Measurements from ENCODE around the gene EMC1.
"Not testable (repeated sequence)": the region's sequence is repeated elsewhere in the genome, so short reads cannot be mapped to it uniquely, and the experiment has no call there.

Gene EMC1

DNA sequence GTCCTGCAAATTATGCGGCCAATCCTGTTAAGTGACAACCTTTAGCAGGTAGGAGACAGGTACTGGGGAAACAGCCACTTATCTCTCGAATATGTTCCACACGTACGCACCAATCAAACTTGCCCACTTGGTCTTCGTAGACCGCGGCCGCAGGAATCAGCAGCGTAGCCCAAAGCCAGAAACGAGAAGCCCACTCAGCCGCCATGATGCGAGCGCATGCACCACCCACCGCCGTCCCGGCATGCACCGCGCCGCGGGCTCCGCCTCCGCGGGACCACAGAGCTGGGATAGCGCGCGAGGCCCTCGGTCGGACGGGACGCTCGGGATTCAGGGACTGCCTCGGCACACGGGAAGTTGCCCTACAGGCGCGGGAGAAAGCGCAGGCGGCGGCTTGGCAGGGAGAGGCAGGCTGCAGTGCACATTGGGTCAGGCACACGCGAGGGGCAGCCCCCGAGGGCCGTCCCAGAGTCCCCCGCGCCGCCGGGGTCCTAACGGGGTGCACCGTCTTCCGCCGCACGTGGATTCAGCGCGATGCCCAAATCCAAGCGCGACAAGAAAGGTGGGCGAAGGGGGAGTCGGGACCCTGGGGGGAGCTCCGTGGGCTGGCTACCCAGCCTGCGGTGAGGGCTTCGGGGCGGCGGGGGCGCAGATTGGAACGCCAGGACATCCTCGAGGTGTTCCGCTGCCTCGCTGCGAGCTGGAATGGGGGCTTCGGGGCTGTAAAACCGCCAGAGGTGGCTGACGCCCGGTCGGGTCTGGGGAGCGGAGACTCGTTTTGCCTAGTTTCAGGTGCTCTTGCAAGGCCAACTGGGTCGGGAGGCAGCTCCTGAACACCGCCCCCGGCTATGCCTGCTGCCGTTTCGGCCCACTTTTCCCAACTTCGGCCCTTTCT, at the start of gene EMC1, which contains the start of gene MRTO4:
Gene EMC1, minus strand, starts transcription at position 220 of the 892 bp plus-strand sequence. Its CDS starts 15 bp downstream, at position 205.
Gene MRTO4, plus strand, starts transcription at position 501 of the 892 bp plus-strand sequence. Its CDS starts 31 bp downstream, at position 532.
- H3K36me3 ChIP-seq (ENCODE audit: insufficient read depth, low read length) = peaks cover 29% of the 10 kb centered on the region
- H3K9me3 ChIP-seq (ENCODE audit: low read depth, low read length) = no peaks in the 10 kb centered on the region
- H3K4me3 ChIP-seq = peak within 1 kb of the TSS; percentile 95
- DNase-seq (ENCODE audit: low read depth, low spot score) = peak; percentile 14
- H3K9ac ChIP-seq (ENCODE audit: insufficient read length) = peak within 1 kb of the TSS; percentile 98
- peak; percentile 95 for TF ChIP-seq POLR2AphosphoS5 (IDR thresholded peaks at IDR 0.05; ENCODE audit: borderline replicate concordance, low read depth, low read length)
- TF ChIP-seq FOXP2 (optimal IDR thresholded peaks at IDR 0.05; ENCODE audit: control extremely low read depth, extremely low read length, insufficient read depth) = peak; percentile 81
- TF ChIP-seq EZH2 (IDR thresholded peaks at IDR 0.05) = no peak
- peak within 1 kb of the TSS; percentile 96 for H3K27ac ChIP-seq

GRCh38 chr1:19300211-19300610, 48.9 kb upstream of the EMC1 start:
- Histone ChIP-seq H3K9ac (ENCODE audit: insufficient read length) (no peak overlapping the region), H3K27ac (no peak overlapping the region), H3K9me3 (ENCODE audit: low read depth, low read length) (no peaks in the 10 kb centered on the region), H3K36me3 (ENCODE audit: insufficient read depth, low read length) (peaks cover 35% of the 10 kb centered on the region), H3K4me3 (no peak overlapping the region)
- no peak for DNase-seq (ENCODE audit: low read depth, low spot score)
- TF ChIP-seq POLR2AphosphoS5 (IDR thresholded peaks at IDR 0.05; ENCODE audit: borderline replicate concordance, low read depth, low read length) = no peak; the same call in 1 of the 2 replicates
- no peak for TF ChIP-seq EZH2 (IDR thresholded peaks at IDR 0.05)
- no peak for TF ChIP-seq FOXP2 (optimal IDR thresholded peaks at IDR 0.05; ENCODE audit: control extremely low read depth, extremely low read length, insufficient read depth)

DNA sequence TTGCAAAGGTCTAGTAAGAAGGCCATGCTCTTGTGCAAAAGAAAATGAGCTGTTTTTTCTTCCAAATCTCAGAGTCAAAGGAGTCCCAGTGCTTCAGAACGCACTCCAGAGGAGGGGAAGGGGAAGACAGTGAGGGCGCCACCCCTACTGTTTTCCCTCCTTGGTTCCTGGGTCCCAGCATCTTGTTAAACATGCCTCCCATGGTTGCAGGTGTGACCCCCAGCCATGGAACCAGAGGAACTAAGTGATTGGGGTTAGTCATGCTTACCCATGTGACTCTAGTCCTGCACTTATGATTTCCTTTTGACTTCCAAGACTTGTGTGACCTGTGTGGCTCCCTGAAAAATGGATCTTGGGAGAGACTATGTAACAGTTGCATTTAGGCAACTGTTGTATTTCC, 43.3 kb upstream of the EMC1 start:
- Histone ChIP-seq H3K9ac (ENCODE audit: insufficient read length) (no peak overlapping the region), H3K36me3 (ENCODE audit: insufficient read depth, low read length) (peaks cover 11% of the 10 kb centered on the region), H3K9me3 (ENCODE audit: low read depth, low read length) (no peaks in the 10 kb centered on the region), H3K27ac (no peak overlapping the region), H3K4me3 (no peak overlapping the region)
- no peak for DNase-seq (ENCODE audit: low read depth, low spot score)
- TF ChIP-seq EZH2 (IDR thresholded peaks at IDR 0.05) (no peak), FOXP2 (optimal IDR thresholded peaks at IDR 0.05; ENCODE audit: control extremely low read depth, extremely low read length, insufficient read depth) (no peak), POLR2AphosphoS5 (IDR thresholded peaks at IDR 0.05; ENCODE audit: borderline replicate concordance, low read depth, low read length) (no peak)

DNA sequence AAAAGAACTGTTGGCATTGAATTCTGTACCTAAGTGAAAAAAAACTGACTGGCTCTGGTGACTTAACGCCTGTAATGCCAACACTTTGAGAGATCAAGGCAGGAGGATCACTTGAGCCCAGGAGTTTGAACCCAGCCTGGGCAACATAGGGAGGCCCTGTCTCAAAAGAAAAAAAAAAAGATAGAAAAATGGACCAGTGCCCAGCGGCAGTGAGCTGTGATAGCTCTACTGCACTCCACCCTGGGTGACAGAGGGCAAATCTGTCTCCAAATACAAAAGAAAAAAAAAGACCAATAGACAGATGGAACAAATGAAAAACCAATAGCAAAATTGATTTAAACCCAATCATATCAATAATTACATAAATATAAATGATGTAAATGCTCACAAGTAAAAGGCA, 37.9 kb upstream of the EMC1 start:
- no peaks in the 10 kb centered on the region; the same call in 1 of the 2 replicates for H3K36me3 ChIP-seq (ENCODE audit: insufficient read depth, low read length)
- H3K9ac ChIP-seq (ENCODE audit: insufficient read length) = no peak overlapping the region
- no peaks in the 10 kb centered on the region for H3K9me3 ChIP-seq (ENCODE audit: low read depth, low read length)
- H3K27ac ChIP-seq = no peak overlapping the region
- TF ChIP-seq EZH2 (IDR thresholded peaks at IDR 0.05) (no peak), FOXP2 (optimal IDR thresholded peaks at IDR 0.05; ENCODE audit: control extremely low read depth, extremely low read length, insufficient read depth) (no peak), POLR2AphosphoS5 (IDR thresholded peaks at IDR 0.05; ENCODE audit: borderline replicate concordance, low read depth, low read length) (no peak)
- H3K4me3 ChIP-seq = no peak overlapping the region
- no peak for DNase-seq (ENCODE audit: low read depth, low spot score)

DNA sequence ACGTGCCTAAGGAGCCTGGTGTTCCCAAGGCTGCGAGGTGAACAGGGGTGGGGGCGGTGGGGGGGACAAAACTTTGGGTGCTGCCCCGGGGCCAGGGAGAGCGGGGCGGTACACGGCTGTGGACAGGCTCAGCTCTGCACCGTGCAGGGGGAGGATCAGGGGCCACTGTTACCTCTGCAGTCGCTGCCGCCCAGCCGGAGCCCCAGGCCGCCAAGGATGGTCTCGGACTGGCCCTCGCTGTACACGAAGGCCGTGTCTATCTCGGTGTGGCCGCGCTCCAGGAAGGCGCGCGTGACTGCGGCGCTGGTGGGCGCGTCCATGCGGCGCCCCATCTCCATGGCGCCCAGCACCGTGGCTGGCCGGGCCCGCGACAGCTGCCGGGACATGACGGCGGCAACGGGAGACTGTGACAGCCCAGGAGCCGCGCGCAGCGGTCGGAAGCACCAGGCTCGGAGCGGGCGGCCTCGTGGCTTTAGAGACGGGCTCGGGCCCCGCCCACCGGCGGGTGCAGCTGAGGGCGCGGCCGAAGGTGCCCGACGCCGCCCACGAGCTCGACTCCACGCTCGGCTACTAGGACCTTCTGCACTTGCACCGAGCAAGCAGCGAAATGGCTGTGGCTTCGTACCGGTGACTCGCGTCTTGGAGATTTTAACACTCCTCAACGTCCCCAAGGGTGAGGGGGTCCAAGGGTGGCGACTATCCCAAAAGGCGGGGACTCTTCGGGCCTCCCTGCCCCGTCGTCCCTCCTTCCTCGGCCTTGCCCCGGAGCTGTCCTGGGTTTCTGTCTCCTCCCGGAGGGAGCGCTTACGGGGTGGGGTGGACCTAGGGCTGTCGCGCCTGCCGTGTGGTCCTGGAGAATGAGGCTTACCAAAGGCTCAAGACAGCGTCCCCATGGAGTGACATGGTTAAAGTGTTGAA, 37.3 kb upstream of the EMC1 start, which contains the start of gene AKR7A3:
Gene AKR7A3, minus strand, starts transcription at position 447 of the 918 bp plus-strand sequence. Its CDS starts 61 bp downstream, at position 386.
- not testable (repeated sequence) for H3K36me3 ChIP-seq (ENCODE audit: insufficient read depth, low read length); H3K27ac ChIP-seq; H3K9ac ChIP-seq (ENCODE audit: insufficient read length); H3K4me3 ChIP-seq; DNase-seq (ENCODE audit: low read depth, low spot score); H3K9me3 ChIP-seq (ENCODE audit: low read depth, low read length)

- H3K9me3 ChIP-seq (ENCODE audit: low read depth, low read length) = no peaks in the 10 kb centered on the region
- no peak overlapping the region for H3K9ac ChIP-seq (ENCODE audit: insufficient read length)
- TF ChIP-seq FOXP2 (optimal IDR thresholded peaks at IDR 0.05; ENCODE audit: control extremely low read depth, extremely low read length, insufficient read depth) (no peak), POLR2AphosphoS5 (IDR thresholded peaks at IDR 0.05; ENCODE audit: borderline replicate concordance, low read depth, low read length) (no peak), EZH2 (IDR thresholded peaks at IDR 0.05) (no peak)
- no peak for DNase-seq (ENCODE audit: low read depth, low spot score)
- H3K4me3 ChIP-seq = no peak overlapping the region
- no peaks in the 10 kb centered on the region; the same call in 1 of the 2 replicates for H3K36me3 ChIP-seq (ENCODE audit: insufficient read depth, low read length)
- no peak overlapping the region for H3K27ac ChIP-seq
Measured at GRCh38 chr1:19287436-19288185, 36.3 kb upstream of the EMC1 start.

DNA sequence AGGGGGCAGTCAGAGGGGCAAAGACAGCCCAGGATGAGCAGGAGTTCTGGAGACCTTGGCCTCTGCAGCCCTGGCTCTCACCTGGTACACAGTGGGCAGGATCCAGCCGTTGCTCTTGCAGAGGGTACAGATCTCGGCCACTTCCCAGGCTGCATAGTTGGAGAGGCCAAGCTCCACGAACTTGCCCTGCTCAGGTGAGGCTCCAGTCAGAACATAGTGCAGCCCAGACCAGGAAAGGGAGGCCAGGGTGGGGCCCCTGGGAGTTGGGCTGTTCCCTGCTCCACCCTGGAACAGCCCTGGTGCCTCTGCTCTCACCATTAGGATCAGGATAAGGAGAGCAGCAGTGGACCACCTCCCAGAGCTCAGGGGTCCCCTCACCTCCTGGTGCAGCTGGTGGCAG, 34.5 kb upstream of the EMC1 start:
- not testable (repeated sequence) for DNase-seq (ENCODE audit: low read depth, low spot score); H3K4me3 ChIP-seq

GRCh38 chr1:19285366-19285765, 34.0 kb upstream of the EMC1 start:
- not testable (repeated sequence) for H3K36me3 ChIP-seq (ENCODE audit: insufficient read depth, low read length); H3K9me3 ChIP-seq (ENCODE audit: low read depth, low read length); H3K9ac ChIP-seq (ENCODE audit: insufficient read length); DNase-seq (ENCODE audit: low read depth, low spot score); H3K27ac ChIP-seq; H3K4me3 ChIP-seq

More for the DNA sequence above, 34.5 kb upstream of the EMC1 start:
- H3K9me3 ChIP-seq (ENCODE audit: low read depth, low read length); H3K27ac ChIP-seq; H3K9ac ChIP-seq (ENCODE audit: insufficient read length); H3K36me3 ChIP-seq (ENCODE audit: insufficient read depth, low read length): not testable (repeated sequence)
